GM12878 (cell line): Measurements from ENCODE around the gene TNFRSF1B. TPM values are rescaled to one million over a fixed set of nuclear protein-coding genes. Genes with fewer than 3 reads are reported as not detected.

ENCODE experiments used
- CHD1 ChIP-seq: IDR thresholded peaks from 2 replicates; pipeline ENCODE4 v1.6.1; 2012; ENCODE audit warnings: low read depth, low read length, improper control_type of control experiment
- EP300 ChIP-seq, 2 experiments: fragments of 150-350 bp in 1 of 2; IDR thresholded peaks; 2 replicates each; pipeline ENCODE4 v1.6.1; 2011 to 2012; ENCODE audit warnings: low read depth in 2 of 2, low read length in 2 of 2, borderline replicate concordance in 1 of 2, improper control_type of control experiment in 1 of 2, inconsistent platforms in 1 of 2; ENCODE audit not compliant: control insufficient read depth in 1 of 2
- NR2F1 ChIP-seq: fragments of 450-650 bp; conservative IDR thresholded peaks from 2 replicates; pipeline ENCODE4 v1.6.1; 2017; ENCODE audit warnings: mild to moderate bottlenecking
- POU2F2 ChIP-seq: IDR thresholded peaks from 3 replicates; pipeline ENCODE4 v1.6.1; 2011; ENCODE audit warnings: low read depth, mild to moderate bottlenecking, low read length, borderline replicate concordance
- RFX5 ChIP-seq: IDR thresholded peaks from 2 replicates; pipeline ENCODE4 v1.6.1; 2011; ENCODE audit warnings: low read depth, low read length, improper control_type of control experiment
- SMAD5 ChIP-seq: IDR thresholded peaks from 2 replicates; pipeline ENCODE4 v1.6.1; 2016; ENCODE audit warnings: antibody characterized with exemption, low read depth
- polyA plus RNA-seq, 11 experiments: library from polyadenylated mRNA; depleted of rRNA in 4 of 11; unstranded in 6 of 11; stranded (reverse) in 5 of 11; fragments of >200 nt; fragmentation: Nextera tagmentation in 4 of 11; fragmentation: Illumina TruSeq in 1 of 11; extraction: Ambion mirVana in 4 of 11; extraction: Trizol in 1 of 11; gene quantifications; 1 replicate in 1 of 11; 2 replicates in 10 of 11; pipeline versions ENCODE4 v1.2.1 to v1.2.3, GENCODE V29; 2011 to 2016; ENCODE audit warnings: inconsistent platforms in 2 of 11, missing spikeins in 2 of 11, low read depth in 1 of 11
- total RNA-seq, 4 experiments: library from RNA; depleted of rRNA in 3 of 4; stranded (reverse); fragments of >200 nt in 3 of 4; fragmentation: Illumina TruSeq in 1 of 4; extraction: Trizol in 1 of 4; gene quantifications; 2 replicates each; pipeline versions ENCODE4 v1.2.1 to v1.2.3, GENCODE V29; 2013 to 2021
- TF ChIP-seq, protein P1 (sequence below): IDR thresholded peaks from 2 replicates; pipeline ENCODE4 v1.6.1; 2012; ENCODE audit warnings: mild to moderate bottlenecking, low read depth, low read length
- TF ChIP-seq, protein P2 (sequence below): IDR thresholded peaks from 2 replicates; pipeline ENCODE4 v1.6.1; 2012; ENCODE audit warnings: low read depth, low read length, improper control_type of control experiment
- TF ChIP-seq, protein P3 (sequence below): fragments of 450-650 bp; IDR thresholded peaks from 2 replicates; pipeline ENCODE4 v1.6.1; 2016; ENCODE audit warnings: mild to moderate bottlenecking
- TF ChIP-seq, protein P4 (sequence below): IDR thresholded peaks from 2 replicates; pipeline ENCODE4 v1.6.1; 2011; ENCODE audit warnings: borderline replicate concordance, low read depth, mild to moderate bottlenecking, moderate library complexity, mixed read lengths, low read length; ENCODE audit not compliant: insufficient read depth; ENCODE audit errors: extremely low read length

The TNFRSF1B gene
- total and polyA plus RNA-seq, 10 of the 15 experiments (the other 5 are each of a cell fraction or from before 2014, with no cell fraction given) = 10.1 to 87.2 (median 37.3) TPM

DNA sequence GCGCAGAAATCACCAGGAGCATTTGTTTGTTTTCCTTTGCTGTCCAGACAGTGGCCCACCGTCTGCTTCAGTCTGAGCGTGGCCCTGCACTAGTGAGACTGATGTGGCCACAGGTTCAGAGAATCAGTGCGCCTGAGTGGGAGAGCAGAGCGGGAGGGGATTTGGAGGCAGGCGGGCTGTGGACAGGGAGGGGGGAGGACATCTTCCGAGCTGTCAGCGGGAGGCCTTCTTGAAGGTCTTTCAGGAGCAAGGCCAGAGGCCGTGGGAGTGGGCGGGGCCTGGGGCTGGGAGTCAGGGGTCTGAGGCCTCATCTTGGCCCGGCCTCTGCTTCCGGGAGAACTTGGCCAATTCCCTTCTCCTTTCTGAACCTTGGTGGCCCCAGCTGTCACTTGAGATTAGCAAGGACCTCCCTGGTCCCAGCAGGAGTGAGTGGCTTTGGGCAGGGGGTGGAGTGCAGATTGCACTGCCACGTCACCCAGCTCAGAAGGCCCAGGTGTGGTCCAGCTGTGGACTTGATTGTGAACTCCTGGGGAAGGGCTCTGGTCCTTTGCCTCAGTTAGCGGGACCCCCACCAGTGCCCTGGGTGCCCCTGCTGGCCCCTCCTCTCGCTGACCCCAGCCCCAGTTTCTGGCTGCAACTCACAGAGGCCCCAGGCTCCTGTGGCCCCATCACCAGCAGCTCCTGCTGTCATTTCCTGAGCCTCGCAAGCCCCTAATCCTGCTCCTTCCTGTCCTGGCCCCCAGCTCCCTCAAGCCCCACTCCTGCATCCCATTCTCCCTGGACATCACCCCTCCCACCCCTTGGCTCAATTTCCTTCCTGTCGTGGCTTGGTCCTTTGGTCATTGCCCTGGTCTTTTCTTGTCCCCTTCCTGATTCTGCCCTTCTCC lies 8.4 kb downstream of the TNFRSF1B start (continued):
- TF ChIP-seq SMAD5 (no peak), EP300 (IDR thresholded peaks at IDR 0.05; ENCODE audit: borderline replicate concordance in 1 of 2, control insufficient read depth in 1 of 2, low read depth in 2 of 2, low read length in 2 of 2) (no peak), RFX5 (no peak), POU2F2 (no peak), CHD1 (no peak), NR2F1 (no peak)
- TF ChIP-seq, protein P1, sequence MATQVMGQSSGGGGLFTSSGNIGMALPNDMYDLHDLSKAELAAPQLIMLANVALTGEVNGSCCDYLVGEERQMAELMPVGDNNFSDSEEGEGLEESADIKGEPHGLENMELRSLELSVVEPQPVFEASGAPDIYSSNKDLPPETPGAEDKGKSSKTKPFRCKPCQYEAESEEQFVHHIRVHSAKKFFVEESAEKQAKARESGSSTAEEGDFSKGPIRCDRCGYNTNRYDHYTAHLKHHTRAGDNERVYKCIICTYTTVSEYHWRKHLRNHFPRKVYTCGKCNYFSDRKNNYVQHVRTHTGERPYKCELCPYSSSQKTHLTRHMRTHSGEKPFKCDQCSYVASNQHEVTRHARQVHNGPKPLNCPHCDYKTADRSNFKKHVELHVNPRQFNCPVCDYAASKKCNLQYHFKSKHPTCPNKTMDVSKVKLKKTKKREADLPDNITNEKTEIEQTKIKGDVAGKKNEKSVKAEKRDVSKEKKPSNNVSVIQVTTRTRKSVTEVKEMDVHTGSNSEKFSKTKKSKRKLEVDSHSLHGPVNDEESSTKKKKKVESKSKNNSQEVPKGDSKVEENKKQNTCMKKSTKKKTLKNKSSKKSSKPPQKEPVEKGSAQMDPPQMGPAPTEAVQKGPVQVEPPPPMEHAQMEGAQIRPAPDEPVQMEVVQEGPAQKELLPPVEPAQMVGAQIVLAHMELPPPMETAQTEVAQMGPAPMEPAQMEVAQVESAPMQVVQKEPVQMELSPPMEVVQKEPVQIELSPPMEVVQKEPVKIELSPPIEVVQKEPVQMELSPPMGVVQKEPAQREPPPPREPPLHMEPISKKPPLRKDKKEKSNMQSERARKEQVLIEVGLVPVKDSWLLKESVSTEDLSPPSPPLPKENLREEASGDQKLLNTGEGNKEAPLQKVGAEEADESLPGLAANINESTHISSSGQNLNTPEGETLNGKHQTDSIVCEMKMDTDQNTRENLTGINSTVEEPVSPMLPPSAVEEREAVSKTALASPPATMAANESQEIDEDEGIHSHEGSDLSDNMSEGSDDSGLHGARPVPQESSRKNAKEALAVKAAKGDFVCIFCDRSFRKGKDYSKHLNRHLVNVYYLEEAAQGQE = no peak
- TF ChIP-seq, protein P2, sequence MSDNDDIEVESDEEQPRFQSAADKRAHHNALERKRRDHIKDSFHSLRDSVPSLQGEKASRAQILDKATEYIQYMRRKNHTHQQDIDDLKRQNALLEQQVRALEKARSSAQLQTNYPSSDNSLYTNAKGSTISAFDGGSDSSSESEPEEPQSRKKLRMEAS = no peak
- TF ChIP-seq, protein P3, sequence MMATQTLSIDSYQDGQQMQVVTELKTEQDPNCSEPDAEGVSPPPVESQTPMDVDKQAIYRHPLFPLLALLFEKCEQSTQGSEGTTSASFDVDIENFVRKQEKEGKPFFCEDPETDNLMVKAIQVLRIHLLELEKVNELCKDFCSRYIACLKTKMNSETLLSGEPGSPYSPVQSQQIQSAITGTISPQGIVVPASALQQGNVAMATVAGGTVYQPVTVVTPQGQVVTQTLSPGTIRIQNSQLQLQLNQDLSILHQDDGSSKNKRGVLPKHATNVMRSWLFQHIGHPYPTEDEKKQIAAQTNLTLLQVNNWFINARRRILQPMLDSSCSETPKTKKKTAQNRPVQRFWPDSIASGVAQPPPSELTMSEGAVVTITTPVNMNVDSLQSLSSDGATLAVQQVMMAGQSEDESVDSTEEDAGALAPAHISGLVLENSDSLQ = no peak
- TF ChIP-seq, protein P4, sequence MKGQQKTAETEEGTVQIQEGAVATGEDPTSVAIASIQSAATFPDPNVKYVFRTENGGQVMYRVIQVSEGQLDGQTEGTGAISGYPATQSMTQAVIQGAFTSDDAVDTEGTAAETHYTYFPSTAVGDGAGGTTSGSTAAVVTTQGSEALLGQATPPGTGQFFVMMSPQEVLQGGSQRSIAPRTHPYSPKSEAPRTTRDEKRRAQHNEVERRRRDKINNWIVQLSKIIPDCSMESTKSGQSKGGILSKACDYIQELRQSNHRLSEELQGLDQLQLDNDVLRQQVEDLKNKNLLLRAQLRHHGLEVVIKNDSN = no peak
